CD14-positive monocyte (primary cell): ENCODE measurements around the gene LARP4B. TPM values are rescaled to one million over a fixed set of nuclear protein-coding genes. Genes with fewer than 3 reads are reported as not detected.
A peak's percentile ranks its signal among the peaks of the same experiment; 100 is the strongest.

Experiments
- DNase-seq, 3 donors: peaks; one replicate each; pipeline ENCODE4 v3.0.0-alpha.2; 2011 to 2022
- H2AFZ ChIP-seq: 2 replicates; pipeline ENCODE4 v1.6.0; 2012; ENCODE audit warnings: mild to moderate bottlenecking, low read depth, low read length, inconsistent platforms; ENCODE audit not compliant: insufficient read depth, poor library complexity, severe bottlenecking
- H3K27ac ChIP-seq, 2 donors: 1 replicate in 1 of 2; 2 replicates in 1 of 2; pipeline ENCODE4 v1.5.1; 2012 to 2013; ENCODE audit warnings: low read length in 2 of 2, control low read depth in 1 of 2, inconsistent platforms in 1 of 2, low read depth in 1 of 2, mild to moderate bottlenecking in 1 of 2
- H3K27me3 ChIP-seq, 2 donors: one replicate each; pipeline versions ENCODE4 v1.6.0 to v1.6.1; 2011 to 2013; ENCODE audit warnings: low read length in 2 of 2; ENCODE audit not compliant: control insufficient read depth in 2 of 2, insufficient read depth in 2 of 2
- H3K36me3 ChIP-seq, 2 donors: replicated peaks in 1 of 2; 1 replicate in 1 of 2; 2 replicates in 1 of 2; pipeline versions ENCODE4 v1.5.1 to v1.6.1; 2012 to 2013; ENCODE audit warnings: low read length in 2 of 2, control low read depth in 1 of 2, inconsistent platforms in 1 of 2, mild to moderate bottlenecking in 1 of 2; ENCODE audit not compliant: insufficient read depth in 2 of 2, control insufficient read depth in 1 of 2
- H3K4me1 ChIP-seq, 2 donors: 1 replicate in 1 of 2; 2 replicates in 1 of 2; pipeline versions ENCODE4 v1.5.1 to v1.6.1; 2012 to 2013; ENCODE audit warnings: low read length in 2 of 2, control low read depth in 1 of 2, inconsistent platforms in 1 of 2, mild to moderate bottlenecking in 1 of 2, moderate library complexity in 1 of 2; ENCODE audit not compliant: insufficient read depth in 2 of 2, control insufficient read depth in 1 of 2
- H3K4me2 ChIP-seq: replicated peaks from 2 replicates; pipeline ENCODE3; 2012; ENCODE audit warnings: low read length, moderate library complexity, mild to moderate bottlenecking; ENCODE audit not compliant: poor library complexity, severe bottlenecking; ENCODE audit errors: extremely low read depth
- H3K4me3 ChIP-seq, 3 experiments: fragments of 200-600 bp in 1 of 3; sonication (generic) in 1 of 3; replicated peaks in 1 of 3; 1 replicate in 2 of 3; 2 replicates in 1 of 3; pipeline ENCODE4 v1.5.1; 2011 to 2013; ENCODE audit warnings: low read length in 3 of 3, mild to moderate bottlenecking in 3 of 3, control low read depth in 2 of 3, low read depth in 2 of 3, inconsistent platforms in 1 of 3, moderate library complexity in 1 of 3
- H3K79me2 ChIP-seq: 2 replicates; pipeline ENCODE4 v1.6.0; 2012; ENCODE audit warnings: mild to moderate bottlenecking, control low read depth, inconsistent platforms, low read length, moderate library complexity; ENCODE audit not compliant: insufficient read depth
- H3K9ac ChIP-seq: 2 replicates; pipeline ENCODE4 v1.6.0; 2017; ENCODE audit warnings: low read length, mild to moderate bottlenecking; ENCODE audit not compliant: insufficient read depth, poor library complexity, severe bottlenecking
- H3K9me3 ChIP-seq, 2 donors: replicated peaks in 1 of 2; 1 replicate in 1 of 2; 2 replicates in 1 of 2; pipeline versions ENCODE4 v1.5.1 to v1.6.1; 2012 to 2013; ENCODE audit warnings: low read length in 2 of 2, control low read depth in 1 of 2; ENCODE audit not compliant: control insufficient read depth in 1 of 2, insufficient read depth in 1 of 2
- H4K20me1 ChIP-seq: 2 replicates; pipeline ENCODE4 v1.6.0; 2012; ENCODE audit warnings: mild to moderate bottlenecking, low read length, control low read depth, moderate library complexity; ENCODE audit not compliant: insufficient read depth
- H3K27ac Mint-ChIP-seq, 7 donors: one replicate each; pipeline ENCODE4 v1.8.0; 2020; ENCODE audit warnings: mild to moderate bottlenecking in 7 of 7, mixed read lengths in 7 of 7, moderate library complexity in 6 of 7, inconsistent platforms in 2 of 7
- H3K27me3 Mint-ChIP-seq, 3 donors: one replicate each; pipeline ENCODE4 v1.8.0; 2021 to 2022; ENCODE audit warnings: low read depth in 3 of 3, mild to moderate bottlenecking in 3 of 3, mixed read lengths in 3 of 3, moderate library complexity in 3 of 3, inconsistent platforms in 1 of 3
- H3K36me3 Mint-ChIP-seq, 2 donors: one replicate each; pipeline ENCODE4 v1.8.0; 2020; ENCODE audit warnings: mixed read lengths in 2 of 2, inconsistent platforms in 1 of 2, mild to moderate bottlenecking in 1 of 2
- H3K4me1 Mint-ChIP-seq: one replicate; pipeline ENCODE4 v1.8.0; 2020; ENCODE audit warnings: mild to moderate bottlenecking, mixed read lengths
- H3K4me3 Mint-ChIP-seq, 2 donors: one replicate each; pipeline ENCODE4 v1.8.0; 2020; ENCODE audit warnings: mild to moderate bottlenecking in 2 of 2, mixed read lengths in 2 of 2, moderate library complexity in 1 of 2
- H3K9me3 Mint-ChIP-seq, 7 donors: one replicate each; pipeline ENCODE4 v1.8.0; 2020 to 2022; ENCODE audit warnings: mixed read lengths in 7 of 7, mild to moderate bottlenecking in 6 of 7, moderate library complexity in 6 of 7, inconsistent platforms in 2 of 7
- CTCF ChIP-seq: fragments of 200-600 bp; IDR thresholded peaks from one replicate; pipeline ENCODE4 v1.8.0; 2022; ENCODE audit warnings: antibody characterized with exemption, mild to moderate bottlenecking
- whole genome bisulfite sequencing: methylation state at CpG from one replicate; pipeline ENCODE4 v1.1.5; 2013; ENCODE audit warnings: missing lambda C conversion rate; ENCODE audit not compliant: insufficient coverage; 5-methylcytosine and 5-hydroxymethylcytosine counted together
- intact Hi-C, 2 donors: fragments of 100-400 bp; cut with micrococcal nuclease; formaldehyde crosslinking; loops; one replicate each; pipeline versions ENCODE4 v1.15.0 to v1.15.1; 2023
- polyA plus RNA-seq, 3 donors: library from polyadenylated mRNA; depleted of rRNA in 1 of 3; unstranded in 2 of 3; stranded (reverse) in 1 of 3; fragments of 300-500 nt in 2 of 3; fragments of >200 nt in 1 of 3; fragmentation: Illumina TruSeq in 2 of 3; gene quantifications; 1 replicate in 2 of 3; 2 replicates in 1 of 3; pipeline ENCODE4 v1.2.3, GENCODE V29; 2012 to 2021

The LARP4B gene
- polyA plus RNA-seq, 3 donors, result 17.2 to 52.3 (median 33.0) TPM

- Histone ChIP-seq H3K4me2 (no peak overlapping the region), H4K20me1 (peaks cover 62% of the 10 kb centered on the region), H3K79me2 (no peaks in the 10 kb centered on the region), H3K9ac (no peak overlapping the region), H3K27ac (peak overlapping the region in 1 of 2 donors; percentile 12), H2AFZ (no peak overlapping the region), H3K27me3 (no peaks in the 10 kb centered on the region), H3K9me3 (no peaks in the 10 kb centered on the region), H3K36me3 (peaks cover 78 to 99% of the 10 kb centered on the region in 2 donors), H3K4me1 (peaks cover 23 to 26% of the 10 kb centered on the region in 2 donors), H3K4me3 (no peak overlapping the region)
- WGBS, result 96% methylated on average over 12 of the region's 12 CpGs
- peaks cover 42% of the 10 kb centered on the region for H3K4me1 Mint-ChIP-seq
- peaks cover 0 to 2% (median 0%) of the 10 kb centered on the region in 7 donors for H3K9me3 Mint-ChIP-seq
- no peak for DNase-seq
- peaks cover 74 to 90% of the 10 kb centered on the region in 2 donors for H3K36me3 Mint-ChIP-seq
- intact Hi-C loops, result no loop called here
- peaks cover 0 to 2% (median 0%) of the 10 kb centered on the region in 3 donors for H3K27me3 Mint-ChIP-seq
- no peak overlapping the region for H3K27ac Mint-ChIP-seq
- TF ChIP-seq CTCF, result no peak
- no peak overlapping the region for H3K4me3 Mint-ChIP-seq
Observed at GRCh38 chr10:822197-822596, 109.3 kb downstream of the LARP4B start.

- peaks cover 80 to 99% of the 10 kb centered on the region in 2 donors for H3K36me3 ChIP-seq
- intact Hi-C loops, result no loop called here
- Mint-ChIP-seq H3K9me3 (peaks cover 0 to 2% (median 0%) of the 10 kb centered on the region in 7 donors), H3K4me3 (no peak overlapping the region), H3K27ac (peak overlapping the region in 6 of 7 donors; percentile 23 to 76 (median 52)), H3K36me3 (peaks cover 77 to 90% of the 10 kb centered on the region in 2 donors), H3K4me1 (peaks cover 42% of the 10 kb centered on the region), H3K27me3 (peaks cover 0 to 2% (median 1%) of the 10 kb centered on the region in 3 donors)
- H3K9ac ChIP-seq, result no peak overlapping the region
- no peak for DNase-seq
- H3K4me2 ChIP-seq, result no peak overlapping the region
- H3K4me1 ChIP-seq, result peaks cover 23 to 26% of the 10 kb centered on the region in 2 donors
- H2AFZ ChIP-seq, result no peak overlapping the region
- peaks cover 55% of the 10 kb centered on the region for H4K20me1 ChIP-seq
- H3K27me3 ChIP-seq, result no peaks in the 10 kb centered on the region
- peak overlapping the region in 1 of 2 donors; percentile 12 for H3K27ac ChIP-seq
- no peaks in the 10 kb centered on the region for H3K79me2 ChIP-seq
- H3K4me3 ChIP-seq, result no peak overlapping the region
- 34% methylated on average over 5 of the region's 5 CpGs for WGBS
- H3K9me3 ChIP-seq, result no peaks in the 10 kb centered on the region
- TF ChIP-seq CTCF, result no peak
Observed at GRCh38 chr10:821322-821721, 110.2 kb downstream of the LARP4B start.
